Right renal cortex interstitium (tissue), 3 donors: ENCODE measurements around the gene LRIG2. TPM values are rescaled to one million over a fixed set of nuclear protein-coding genes. Genes with fewer than 3 reads are reported as not detected.
"Not testable (repeated sequence)": the region's sequence is repeated elsewhere in the genome, so short reads cannot be mapped to it uniquely, and the experiment has no call there.

ENCODE experiments used
- DNase-seq, 3 donors: peaks; one replicate each; pipeline ENCODE4 v3.0.0-alpha.2; 2013; ENCODE audit warnings: low read depth in 3 of 3, low spot score in 2 of 3
- polyA plus RNA-seq, 3 donors: library from polyadenylated mRNA; unstranded; fragments of 120-200 nt; gene quantifications; one replicate each; pipeline ENCODE4 v1.2.1, GENCODE V29; 2013; ENCODE audit not compliant: insufficient read length in 3 of 3

LRIG2 gene
- 10 to 100 TPM; 14.4 to 16.8 (median 16.0) TPM for polyA plus RNA-seq

- DNase-seq = peak; percentile 96
Measured at GRCh38 chr1:113072757-113073478, at the start of gene LRIG2. Gene LRIG2 (plus strand): TSS chr1:113073198. CDS start chr1:113073407, 209 bp downstream.

- not testable (repeated sequence) for DNase-seq
Measured at GRCh38 chr1:113023316-113023715, 49.7 kb upstream of the LRIG2 start.

GRCh38 chr1:113027007-113027406 lies 46.0 kb upstream of the LRIG2 start:
- no peak for DNase-seq

GRCh38 chr1:113027449-113027848 lies 45.5 kb upstream of the LRIG2 start:
- no peak for DNase-seq

- no peak for DNase-seq
Measured at GRCh38 chr1:113029822-113030221, 43.2 kb upstream of the LRIG2 start.

GRCh38 chr1:113031171-113031933 lies 41.6 kb upstream of the LRIG2 start:
- no peak for DNase-seq

- DNase-seq = no peak
Measured at GRCh38 chr1:113035086-113035485, 37.9 kb upstream of the LRIG2 start.

- DNase-seq = no peak
Measured at GRCh38 chr1:113036639-113037321, 36.2 kb upstream of the LRIG2 start.

GRCh38 chr1:113040041-113040440 lies 33.0 kb upstream of the LRIG2 start:
- DNase-seq = no peak

GRCh38 chr1:113040718-113041412 lies 32.1 kb upstream of the LRIG2 start:
- no peak for DNase-seq

GRCh38 chr1:113041569-113042284 lies 31.3 kb upstream of the LRIG2 start:
- no peak for DNase-seq

- DNase-seq = no peak
Measured at GRCh38 chr1:113042285-113043143, 30.5 kb upstream of the LRIG2 start.

- not testable (repeated sequence) for DNase-seq
Measured at GRCh38 chr1:113043144-113043488, 29.9 kb upstream of the LRIG2 start.

- DNase-seq = no peak
Measured at GRCh38 chr1:113046569-113046968, 26.4 kb upstream of the LRIG2 start.

GRCh38 chr1:113048064-113048463 lies 24.9 kb upstream of the LRIG2 start:
- no peak for DNase-seq

GRCh38 chr1:113053344-113054126 lies 19.5 kb upstream of the LRIG2 start:
- DNase-seq = no peak

- no peak for DNase-seq
Measured at GRCh38 chr1:113055570-113055969, 17.4 kb upstream of the LRIG2 start.

- no peak for DNase-seq
Measured at GRCh38 chr1:113057006-113057405, 16.0 kb upstream of the LRIG2 start.
